ENCODE results near the gene SYT1.

The SYT1 gene

GRCh38 chr12:79351251-79351650 is 486.7 kb downstream of the SYT1 start:
- no peak for DNase-seq (ENCODE audit: low read depth)

- no peak for DNase-seq (ENCODE audit: low read depth)
Measured at GRCh38 chr12:79356216-79356615, 491.6 kb downstream of the SYT1 start.

DNA sequence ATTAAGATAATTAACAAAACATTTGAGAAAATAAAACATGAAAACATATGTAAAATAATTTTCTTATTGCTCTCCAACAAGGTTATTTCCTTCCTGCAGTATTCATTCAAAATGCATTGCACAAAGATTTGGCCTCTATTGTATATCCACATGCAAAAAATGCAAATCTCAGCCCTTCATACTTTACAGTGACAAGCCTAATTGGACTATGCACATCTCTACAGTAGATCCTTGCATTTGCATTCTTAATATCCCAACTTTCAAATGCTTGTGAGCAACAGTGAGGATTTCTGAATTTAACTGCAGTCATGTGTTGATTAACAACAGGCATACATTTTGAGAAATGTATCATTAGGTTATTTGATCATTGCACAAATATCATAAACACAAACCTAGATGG is 492.5 kb downstream of the SYT1 start:
- DNase-seq (ENCODE audit: low read depth) = no peak

GRCh38 chr12:79358716-79359300 is 494.2 kb downstream of the SYT1 start:
- DNase-seq (ENCODE audit: low read depth) = no peak

- DNase-seq (ENCODE audit: low read depth) = no peak
Measured at GRCh38 chr12:79360286-79360685, 495.7 kb downstream of the SYT1 start.

DNA sequence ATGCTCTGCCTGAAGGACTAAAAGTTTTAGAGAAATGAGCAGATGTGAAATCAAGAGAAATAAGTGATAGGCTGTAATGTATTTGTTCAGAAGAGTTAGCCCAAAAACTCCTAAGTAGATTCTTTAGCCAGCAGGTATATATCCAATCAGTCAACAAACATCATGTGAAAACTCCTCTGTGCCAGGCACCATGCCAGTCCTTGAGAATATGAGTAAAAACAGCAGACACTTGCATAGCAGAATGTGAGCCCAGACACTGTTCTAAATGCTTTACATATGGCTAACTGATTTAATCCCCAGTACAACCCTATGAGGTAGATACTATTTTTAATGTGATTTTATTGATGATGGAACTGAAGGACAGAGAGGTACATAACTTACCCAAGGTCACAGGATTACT is 496.4 kb downstream of the SYT1 start:
- DNase-seq (ENCODE audit: low read depth) = peak; percentile 23

DNA sequence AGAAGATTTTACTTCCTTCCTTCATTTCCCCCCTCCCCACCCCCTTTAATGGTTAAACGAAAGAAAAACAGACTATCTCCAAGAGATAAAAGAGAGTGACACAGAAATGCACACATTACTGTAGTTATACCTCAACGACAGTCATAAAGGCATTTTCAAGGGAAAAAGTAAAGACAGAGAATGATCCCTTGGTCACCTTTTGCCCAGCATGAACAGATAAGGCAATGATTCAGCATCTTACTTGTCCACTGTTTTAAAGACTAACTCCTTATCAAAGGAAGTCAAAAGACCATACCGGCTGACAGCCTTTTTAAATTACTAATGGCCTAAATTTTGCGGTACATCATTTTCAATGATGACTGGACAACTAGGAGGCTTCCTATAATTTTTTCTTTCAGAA is 499.6 kb downstream of the SYT1 start:
- no peak for DNase-seq (ENCODE audit: low read depth)

DNA sequence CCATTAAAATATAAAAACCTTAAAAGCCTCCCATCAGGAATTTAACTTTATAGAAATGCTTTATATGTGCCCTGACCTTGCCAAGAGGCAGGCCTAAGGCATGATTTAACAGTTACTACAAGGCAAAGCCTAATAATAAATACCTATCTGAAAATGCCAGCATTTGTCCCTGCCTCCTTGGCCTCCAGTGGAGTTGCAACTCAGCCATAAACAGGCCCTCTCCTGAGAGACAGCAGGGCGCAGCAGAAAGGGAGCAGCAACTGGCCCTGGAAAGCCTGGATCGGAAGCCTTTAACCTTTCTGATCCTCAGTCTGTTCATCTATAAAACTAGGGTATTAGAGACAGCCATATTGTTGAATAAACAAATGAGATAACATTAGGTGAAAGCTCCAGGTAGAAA is 501.8 kb downstream of the SYT1 start:
- no peak for DNase-seq (ENCODE audit: low read depth)

DNA sequence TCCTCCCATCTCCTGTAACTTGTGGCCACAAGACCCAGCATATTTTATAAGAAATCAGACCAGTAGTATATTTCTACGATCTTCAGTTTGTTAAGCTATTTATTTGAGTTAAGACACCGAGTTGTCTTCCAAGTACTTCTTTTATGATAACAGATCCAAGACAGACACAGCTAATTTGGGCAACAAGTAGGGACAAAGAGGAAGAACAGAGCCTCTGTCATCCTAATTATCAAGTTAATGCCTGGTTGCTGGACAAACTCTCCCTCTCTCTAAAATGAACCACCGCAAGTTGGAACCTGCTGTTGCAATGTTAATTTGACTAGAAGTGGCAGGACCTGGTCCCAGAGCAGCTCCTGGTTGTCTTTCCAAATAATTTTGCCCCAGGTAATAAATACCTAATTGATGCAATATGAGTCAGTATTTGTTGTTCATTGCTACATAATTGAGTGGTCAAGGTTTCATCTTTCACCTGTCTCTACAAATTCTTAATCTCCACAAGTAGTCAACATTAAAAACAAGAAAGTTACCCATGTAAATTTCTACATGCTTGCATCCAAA is 502.5 kb downstream of the SYT1 start:
- no peak for DNase-seq (ENCODE audit: low read depth)

- no peak for DNase-seq (ENCODE audit: low read depth)
Measured at GRCh38 chr12:79370021-79370420, 505.4 kb downstream of the SYT1 start.

- DNase-seq (ENCODE audit: low read depth) = no peak
Measured at GRCh38 chr12:79371226-79371625, 506.7 kb downstream of the SYT1 start.

DNA sequence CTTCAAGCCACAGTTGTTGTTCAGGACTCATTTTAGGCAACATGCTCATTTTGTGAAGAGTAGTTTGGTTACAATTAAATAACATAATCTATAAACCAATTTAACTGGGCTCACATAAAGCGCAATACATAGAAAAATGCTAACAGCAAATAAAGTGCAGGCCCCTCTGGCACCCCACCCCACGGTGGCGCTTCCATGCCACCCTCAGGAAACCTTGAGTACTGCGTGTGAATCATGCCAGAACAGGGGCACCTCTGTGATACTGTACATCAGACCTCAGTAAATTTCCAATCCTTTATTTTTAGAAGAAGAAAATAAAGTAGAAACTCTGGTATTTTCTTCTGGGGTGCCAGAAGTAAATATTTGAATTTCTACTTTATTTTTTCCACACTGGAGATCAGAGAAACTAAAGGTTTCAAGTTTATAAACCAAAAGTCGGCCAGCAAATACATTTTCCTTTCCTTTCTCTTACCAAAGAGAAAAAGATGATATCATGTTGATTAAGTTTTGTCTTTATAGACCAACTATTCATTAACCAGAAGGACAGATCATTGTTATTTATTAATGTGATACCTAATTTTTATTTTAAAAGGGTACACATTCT is 509.4 kb downstream of the SYT1 start:
- DNase-seq (ENCODE audit: low read depth) = peak; percentile 22

DNA sequence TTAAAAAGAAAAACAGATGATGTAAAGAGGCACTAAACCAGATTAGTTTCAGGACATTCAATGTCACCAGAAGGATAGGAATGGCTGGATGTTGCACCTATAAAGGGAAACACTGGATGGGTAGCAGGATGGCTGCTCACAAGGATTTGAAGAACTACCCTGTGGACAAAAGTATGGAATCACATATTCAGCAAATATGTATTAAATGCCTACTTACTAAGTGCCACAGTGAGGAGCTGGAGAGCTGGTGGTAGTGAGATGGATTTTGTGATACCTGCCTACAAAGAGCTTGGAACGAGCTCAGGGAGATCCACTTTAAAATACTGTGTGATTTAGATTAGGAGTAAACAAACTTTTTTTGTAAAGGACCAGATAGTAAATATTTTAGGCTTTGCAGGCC is 510.0 kb downstream of the SYT1 start:
- DNase-seq (ENCODE audit: low read depth) = peak; percentile 31

GRCh38 chr12:79375050-79375449 is 510.5 kb downstream of the SYT1 start:
- no peak for DNase-seq (ENCODE audit: low read depth)

DNA sequence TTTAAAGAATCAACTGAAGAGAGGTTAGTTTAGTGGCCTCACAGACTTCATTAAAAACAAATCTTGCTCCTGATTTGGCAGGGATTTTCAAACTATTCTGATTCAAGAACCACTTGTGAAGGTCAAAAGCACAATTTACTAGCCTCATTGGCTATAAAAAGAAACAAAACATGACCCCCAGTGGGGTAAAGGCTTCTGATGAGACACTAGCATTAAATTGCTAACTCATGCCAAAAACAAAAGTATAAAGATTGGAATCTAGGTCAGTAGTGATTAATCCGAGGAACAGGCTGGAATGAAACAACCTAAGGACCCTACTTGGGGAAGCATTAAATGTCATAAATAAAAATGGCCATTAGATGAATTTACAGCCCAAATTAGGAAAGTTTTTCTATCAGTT is 513.9 kb downstream of the SYT1 start:
- DNase-seq (ENCODE audit: low read depth) = peak; percentile 24

GRCh38 chr12:79380402-79380801 is 515.8 kb downstream of the SYT1 start:
- DNase-seq (ENCODE audit: low read depth) = no peak

- DNase-seq (ENCODE audit: low read depth) = no peak
Measured at GRCh38 chr12:79381248-79382208, 517.0 kb downstream of the SYT1 start.

DNA sequence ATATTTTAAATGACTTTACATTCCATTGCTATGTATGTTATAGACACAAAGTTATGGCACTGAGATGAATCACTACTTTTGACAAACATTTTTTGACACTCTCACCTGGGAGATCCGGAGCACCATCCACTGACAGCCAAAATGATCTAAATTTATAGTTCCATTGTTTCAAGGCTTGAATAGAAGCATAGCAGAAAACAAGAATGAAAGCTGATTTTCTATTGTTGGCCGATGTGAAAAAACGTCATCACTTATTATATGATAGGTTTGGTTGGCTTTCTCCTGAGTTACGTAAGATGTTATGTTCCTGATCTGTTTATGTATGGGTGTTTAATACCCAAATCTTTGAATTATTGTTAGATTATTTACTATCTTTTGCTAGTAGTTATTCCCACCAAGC is 520.0 kb downstream of the SYT1 start:
- no peak for DNase-seq (ENCODE audit: low read depth)

GRCh38 chr12:79388011-79388410 is 523.4 kb downstream of the SYT1 start:
- DNase-seq (ENCODE audit: low read depth) = no peak

- DNase-seq (ENCODE audit: low read depth) = no peak
Measured at GRCh38 chr12:79393842-79394241, 529.3 kb downstream of the SYT1 start.

DNA sequence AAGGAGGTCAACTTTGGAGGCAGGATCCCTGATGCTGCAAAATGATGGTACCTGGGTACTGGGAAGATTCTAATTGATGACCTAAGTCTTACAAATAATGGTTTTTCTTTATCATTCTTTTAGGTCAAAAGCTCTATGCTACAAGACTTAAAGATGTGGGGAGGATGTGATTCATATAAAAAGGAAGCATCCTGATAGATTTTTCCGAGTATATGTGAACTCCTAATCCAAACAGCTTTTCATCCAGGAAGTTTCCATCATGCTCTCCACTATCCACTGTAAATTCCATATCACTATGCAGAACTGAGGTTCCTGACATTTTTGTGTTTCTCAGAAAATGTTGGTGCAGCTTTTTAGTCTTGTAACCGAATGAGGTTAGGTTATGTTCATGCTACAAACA is 533.0 kb downstream of the SYT1 start:
- no peak for DNase-seq (ENCODE audit: low read depth)

DNA sequence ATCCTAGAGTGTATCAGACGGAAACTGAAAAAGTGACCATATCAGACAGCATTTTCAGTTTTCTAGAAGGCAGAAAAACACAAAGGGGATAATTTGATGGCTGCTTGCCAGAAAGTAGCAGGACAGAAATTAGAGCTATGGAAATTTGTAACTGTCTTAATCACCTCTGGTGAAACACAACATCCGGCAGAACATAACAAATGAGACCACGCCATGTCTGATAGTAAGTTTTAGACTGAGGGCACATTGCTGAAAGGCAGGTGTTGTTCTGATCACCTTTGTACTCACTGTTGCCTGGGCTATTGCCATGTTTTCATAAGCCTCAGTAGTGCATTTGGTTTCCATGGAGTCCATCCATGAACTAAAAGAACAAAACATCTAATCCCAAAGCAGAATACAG is 535.9 kb downstream of the SYT1 start:
- no peak for DNase-seq (ENCODE audit: low read depth)

DNA sequence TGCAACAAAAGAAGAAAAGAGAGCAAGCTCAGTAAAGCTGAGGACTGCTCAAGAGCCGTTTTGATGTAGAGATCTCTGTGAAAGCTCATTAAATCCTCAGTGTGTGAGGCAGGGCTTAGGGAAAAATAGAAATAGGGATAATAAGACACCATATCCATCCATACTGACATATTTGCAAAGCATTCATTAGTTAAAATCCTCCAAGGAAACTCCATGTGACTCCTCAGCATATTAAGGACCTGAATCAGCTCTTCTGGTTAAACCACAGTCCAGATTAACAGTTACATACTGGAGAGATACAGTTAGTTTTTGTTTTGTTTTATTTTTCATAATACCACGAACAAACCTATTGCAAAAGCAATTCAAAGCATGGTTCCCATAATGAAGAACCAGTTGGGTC is 538.0 kb downstream of the SYT1 start:
- DNase-seq (ENCODE audit: low read depth) = peak; percentile 88

Data from amniotic epithelial cell (primary cell).